Esophagus squamous epithelium (tissue), 5 donors: ENCODE results near the gene TECPR2. TPM values are rescaled to one million over a fixed set of nuclear protein-coding genes. Genes with fewer than 3 reads are reported as not detected.

ENCODE experiments used
- DNase-seq: peaks from one replicate; lab custom pipeline; 2025; lab: John Stamatoyannopoulos, UW
- H3K27ac ChIP-seq, 4 donors: fragments of 200-600 bp; sonication (generic); one replicate each; pipeline ENCODE4 v1.5.1; 2016 to 2019; ENCODE audit warnings: mild to moderate bottlenecking in 1 of 4
- H3K27me3 ChIP-seq, 4 donors: fragments of 200-600 bp; sonication (generic); 1 replicate in 3 of 4; 2 replicates in 1 of 4; pipeline versions ENCODE4 v1.5.1 to v1.6.0; 2017 to 2021; ENCODE audit warnings: antibody characterized with exemption in 1 of 4
- H3K36me3 ChIP-seq, 3 donors: fragments of 200-600 bp; sonication (generic); one replicate each; pipeline ENCODE4 v1.5.1; 2016 to 2019
- H3K4me1 ChIP-seq, 3 donors: fragments of 200-600 bp; sonication (generic); one replicate each; pipeline ENCODE4 v1.5.1; 2017 to 2019
- H3K4me3 ChIP-seq, 4 donors: fragments of 200-600 bp; sonication (generic); 1 replicate in 3 of 4; 2 replicates in 1 of 4; pipeline ENCODE4 v1.5.1; 2016 to 2019; ENCODE audit warnings: mild to moderate bottlenecking in 2 of 4, moderate library complexity in 1 of 4
- H3K9me3 ChIP-seq, 3 donors: fragments of 200-600 bp; sonication (generic); one replicate each; pipeline ENCODE4 v1.5.1; 2016 to 2019
- POLR2A ChIP-seq, 4 donors: fragments of 450-650 bp; IDR thresholded peaks; one replicate each; pipeline ENCODE4 v1.6.1; 2017; ENCODE audit warnings: antibody characterized with exemption in 4 of 4, mild to moderate bottlenecking in 4 of 4, moderate library complexity in 3 of 4
- WGBS, 2 donors: methylation state at CpG; one replicate each; pipeline ENCODE4 v1.1.5; 2018; 5-methylcytosine and 5-hydroxymethylcytosine counted together
- intact Hi-C: fragments of 100-400 bp; cut with DNase I; formaldehyde crosslinking; loops from one replicate; pipeline ENCODE4 v1.15.0; 2022
- total RNA-seq, 4 donors: library from RNA; depleted of rRNA; stranded (reverse); fragments of >200 nt; gene quantifications; one replicate each; pipeline ENCODE4 v1.1.0, GENCODE V29; 2016
- TF ChIP-seq, protein P1 (sequence below), 6 experiments: fragments of 450-650 bp in 4 of 6; fragments of 200-600 bp in 2 of 6; sonication (generic) in 2 of 6; IDR thresholded peaks; one replicate each; pipeline ENCODE4 v1.5.1; 2016 to 2019; ENCODE audit warnings: antibody characterized with exemption in 6 of 6, mild to moderate bottlenecking in 4 of 6, moderate library complexity in 4 of 6
- donor health status: DM: yes; HTN: yes; CAD: no.

The TECPR2 gene
- total RNA-seq, 4 donors from 2014 or later, result 5.4 to 18.1 (median 12.9) TPM

DNA sequence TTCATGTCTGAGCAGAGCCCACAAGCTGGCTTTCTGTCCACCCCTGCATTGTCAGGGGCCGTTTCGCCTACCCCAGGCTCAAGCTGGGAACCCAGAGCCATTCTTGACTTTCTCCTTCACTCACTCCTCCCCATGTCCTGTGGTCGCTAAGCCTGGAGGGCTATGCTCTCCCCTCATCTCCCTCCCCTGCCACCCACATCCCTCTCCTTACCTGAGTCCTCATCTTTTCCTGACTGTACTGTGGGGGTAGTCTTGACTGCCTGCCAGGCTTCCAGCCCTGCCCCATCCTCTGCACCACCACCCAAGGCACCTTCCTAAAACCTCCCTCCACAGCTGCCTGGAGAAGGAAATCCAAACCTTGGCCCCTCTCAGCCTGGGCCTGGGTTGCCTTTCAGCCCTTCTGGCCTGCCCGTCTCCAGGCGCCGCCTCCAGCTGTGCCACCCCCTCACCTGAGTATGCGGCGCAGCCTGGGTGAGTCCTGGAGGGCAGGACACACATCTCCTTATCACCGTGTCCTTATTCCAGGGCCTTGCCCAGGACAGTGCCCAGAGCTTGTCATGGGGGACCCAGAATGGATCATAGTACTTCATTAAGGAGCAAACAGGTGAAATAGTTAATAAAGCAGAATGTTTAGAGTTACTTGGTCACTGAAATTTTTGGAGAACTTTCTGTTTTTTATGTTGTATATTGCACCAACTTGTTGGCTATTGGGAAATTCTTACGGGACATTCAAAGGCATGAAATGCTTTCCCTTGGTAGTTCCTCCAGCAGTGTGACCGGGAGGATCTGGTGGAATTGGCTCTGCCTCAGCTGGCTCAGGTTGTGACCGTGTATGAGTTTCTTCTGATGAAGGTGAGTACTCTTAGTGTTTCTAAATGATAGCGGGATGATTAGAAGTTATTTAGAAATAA is 28.7 kb upstream of the TECPR2 start:
- no peak for DNase-seq
- Histone ChIP-seq H3K4me1 (peaks cover 0 to 8% (median 0%) of the 10 kb centered on the region in 3 donors), H3K27ac (no peak overlapping the region), H3K4me3 (no peak overlapping the region), H3K36me3 (peaks cover 0 to 76% (median 9%) of the 10 kb centered on the region in 3 donors), H3K9me3 (no peaks in the 10 kb centered on the region), H3K27me3 (no peaks in the 10 kb centered on the region)
- intact Hi-C loops, result loop anchor here (10.0 kb wide), 1 partner anchor 171 kb away; the partner anchor contains the start of gene ANKRD9
- whole genome bisulfite sequencing, 2 donors, result 86 to 88% methylated on average over 8 to 12 of the region's 13 CpGs
- no peak for TF ChIP-seq POLR2A (IDR thresholded peaks at IDR 0.05)
- TF ChIP-seq, protein P1, sequence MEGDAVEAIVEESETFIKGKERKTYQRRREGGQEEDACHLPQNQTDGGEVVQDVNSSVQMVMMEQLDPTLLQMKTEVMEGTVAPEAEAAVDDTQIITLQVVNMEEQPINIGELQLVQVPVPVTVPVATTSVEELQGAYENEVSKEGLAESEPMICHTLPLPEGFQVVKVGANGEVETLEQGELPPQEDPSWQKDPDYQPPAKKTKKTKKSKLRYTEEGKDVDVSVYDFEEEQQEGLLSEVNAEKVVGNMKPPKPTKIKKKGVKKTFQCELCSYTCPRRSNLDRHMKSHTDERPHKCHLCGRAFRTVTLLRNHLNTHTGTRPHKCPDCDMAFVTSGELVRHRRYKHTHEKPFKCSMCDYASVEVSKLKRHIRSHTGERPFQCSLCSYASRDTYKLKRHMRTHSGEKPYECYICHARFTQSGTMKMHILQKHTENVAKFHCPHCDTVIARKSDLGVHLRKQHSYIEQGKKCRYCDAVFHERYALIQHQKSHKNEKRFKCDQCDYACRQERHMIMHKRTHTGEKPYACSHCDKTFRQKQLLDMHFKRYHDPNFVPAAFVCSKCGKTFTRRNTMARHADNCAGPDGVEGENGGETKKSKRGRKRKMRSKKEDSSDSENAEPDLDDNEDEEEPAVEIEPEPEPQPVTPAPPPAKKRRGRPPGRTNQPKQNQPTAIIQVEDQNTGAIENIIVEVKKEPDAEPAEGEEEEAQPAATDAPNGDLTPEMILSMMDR (IDR thresholded peaks at IDR 0.05), result no peak

DNA sequence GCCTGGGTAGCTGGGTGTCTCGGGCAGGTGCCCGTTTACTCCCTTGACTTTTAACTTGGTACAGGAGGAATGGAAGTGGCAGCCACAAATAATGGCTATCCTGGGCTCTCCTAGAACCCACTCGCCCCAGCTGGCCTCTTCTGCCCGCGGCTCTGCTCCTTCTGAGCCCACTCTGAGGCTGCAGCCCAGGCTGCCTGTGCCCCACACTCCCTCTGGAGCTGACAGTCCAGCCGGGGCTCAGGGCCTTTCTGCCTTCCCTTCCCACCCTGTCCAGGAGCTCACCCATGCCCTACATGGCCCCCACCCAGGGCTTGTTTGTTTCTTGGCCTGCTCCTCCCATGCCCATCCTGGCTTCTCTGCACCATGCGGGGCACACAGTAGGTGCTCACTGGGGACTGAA is 27.6 kb upstream of the TECPR2 start:
- Histone ChIP-seq H3K27ac (no peak overlapping the region), H3K9me3 (no peaks in the 10 kb centered on the region), H3K27me3 (no peaks in the 10 kb centered on the region), H3K4me1 (peaks cover 0 to 8% (median 0%) of the 10 kb centered on the region in 3 donors), H3K36me3 (peaks cover 0 to 86% (median 9%) of the 10 kb centered on the region in 3 donors), H3K4me3 (no peak overlapping the region)
- DNase-seq, result no peak
- intact Hi-C loops, result loop anchor here (10.0 kb wide), 1 partner anchor 170 kb away; the partner anchor contains the start of gene ANKRD9
- WGBS, 2 donors, result 92 to 96% methylated on average over 4 to 7 of the region's 7 CpGs
- TF ChIP-seq, protein P1 (IDR thresholded peaks at IDR 0.05), result no peak
- TF ChIP-seq POLR2A (IDR thresholded peaks at IDR 0.05), result no peak

DNA sequence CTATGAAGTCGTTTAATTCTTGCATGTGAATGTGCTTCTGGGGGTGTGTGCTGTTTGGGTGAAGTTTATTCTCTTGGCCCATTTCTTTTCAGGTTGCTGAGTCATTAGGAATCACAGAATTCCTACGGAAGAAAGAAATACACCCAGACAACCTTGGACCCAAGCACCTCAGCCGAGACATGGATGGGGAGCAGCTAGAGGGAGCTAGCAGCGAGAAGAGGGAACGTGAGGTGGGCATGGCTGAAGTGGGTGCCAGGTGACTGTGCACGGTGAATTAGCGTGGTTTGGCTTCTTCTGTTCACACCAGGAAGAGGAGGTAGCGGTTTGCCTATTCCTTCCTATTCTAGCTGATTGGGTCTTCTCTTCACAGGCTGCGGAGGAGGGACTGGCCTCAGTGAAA is 24.0 kb upstream of the TECPR2 start:
- Histone ChIP-seq H3K27me3 (no peaks in the 10 kb centered on the region), H3K4me3 (no peak overlapping the region), H3K27ac (no peak overlapping the region), H3K9me3 (no peaks in the 10 kb centered on the region), H3K36me3 (peaks cover 0 to 96% (median 16%) of the 10 kb centered on the region in 3 donors), H3K4me1 (peaks cover 0 to 8% (median 0%) of the 10 kb centered on the region in 3 donors)
- DNase-seq, result no peak
- intact Hi-C loops, result loop anchor here (10.0 kb wide), 1 partner anchor 166 kb away; the partner anchor contains the start of gene ANKRD9
- WGBS, 2 donors, result 85 to 90% methylated on average over 9 of the region's 9 CpGs
- TF ChIP-seq, protein P1 (IDR thresholded peaks at IDR 0.05), result no peak
- no peak for TF ChIP-seq POLR2A (IDR thresholded peaks at IDR 0.05)

DNA sequence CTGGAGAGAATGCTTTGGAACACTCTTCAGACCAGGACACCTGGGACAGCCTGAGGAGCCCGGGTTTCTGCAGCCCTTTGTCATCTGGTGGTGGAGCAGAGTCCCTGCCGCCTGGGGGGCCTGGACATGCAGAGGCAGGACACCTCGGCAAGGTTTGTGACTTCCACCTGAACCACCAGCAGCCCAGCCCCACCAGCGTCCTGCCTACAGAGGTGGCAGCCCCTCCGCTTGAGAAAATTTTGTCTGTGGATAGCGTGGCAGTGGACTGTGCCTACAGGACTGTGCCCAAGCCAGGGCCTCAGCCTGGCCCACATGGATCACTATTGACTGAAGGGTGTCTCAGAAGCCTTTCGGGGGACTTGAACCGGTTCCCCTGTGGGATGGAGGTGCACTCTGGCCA is 21.2 kb upstream of the TECPR2 start:
- 82 to 87% methylated on average over 3 to 5 of the region's 8 CpGs for WGBS, 2 donors
- peaks cover 0 to 96% (median 32%) of the 10 kb centered on the region in 3 donors for H3K36me3 ChIP-seq
- H3K4me1 ChIP-seq, result no peaks in the 10 kb centered on the region
- DNase-seq, result no peak
- H3K4me3 ChIP-seq, result no peak overlapping the region
- H3K27me3 ChIP-seq, result no peaks in the 10 kb centered on the region
- no peak for TF ChIP-seq POLR2A (IDR thresholded peaks at IDR 0.05)
- TF ChIP-seq, protein P1 (IDR thresholded peaks at IDR 0.05), result no peak
- no peak overlapping the region for H3K27ac ChIP-seq
- H3K9me3 ChIP-seq, result no peaks in the 10 kb centered on the region
- intact Hi-C loops, result no loop called here

DNA sequence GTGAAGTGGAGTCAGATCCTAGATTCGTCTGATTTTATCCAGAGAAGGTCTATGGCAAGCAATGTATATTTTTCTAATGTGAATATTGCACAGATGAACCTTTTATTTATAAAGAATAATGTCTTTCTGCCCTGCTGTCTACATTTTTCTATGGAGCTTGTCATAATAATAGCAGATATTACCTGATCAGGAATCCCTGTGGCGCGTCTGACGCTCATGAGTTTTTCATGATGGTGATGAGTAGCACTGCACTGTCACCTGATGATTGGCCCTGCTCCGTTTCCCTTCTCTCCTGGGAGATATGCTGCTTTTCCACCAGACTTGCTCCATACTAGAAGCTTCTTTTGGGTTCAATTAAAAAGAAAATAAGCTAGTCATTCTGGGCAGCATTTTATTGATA is 20.5 kb upstream of the TECPR2 start:
- intact Hi-C loops, result no loop called here
- no peak for DNase-seq
- Histone ChIP-seq H3K4me3 (no peak overlapping the region), H3K9me3 (no peaks in the 10 kb centered on the region), H3K27ac (no peak overlapping the region), H3K36me3 (peaks cover 0 to 96% (median 29%) of the 10 kb centered on the region in 3 donors), H3K27me3 (no peaks in the 10 kb centered on the region), H3K4me1 (no peaks in the 10 kb centered on the region)
- TF ChIP-seq, protein P1 (IDR thresholded peaks at IDR 0.05), result no peak
- TF ChIP-seq POLR2A (IDR thresholded peaks at IDR 0.05), result no peak
- 85 to 88% methylated on average over 5 of the region's 5 CpGs for WGBS, 2 donors
